ENCODE measurements around the gene WASF2. TPM values are rescaled to one million over a fixed set of nuclear protein-coding genes. Genes with fewer than 3 reads are reported as not detected.

WASF2 gene
- polyA plus RNA-seq, 1 donor from 2014 or later, result 2.5 TPM

DNA sequence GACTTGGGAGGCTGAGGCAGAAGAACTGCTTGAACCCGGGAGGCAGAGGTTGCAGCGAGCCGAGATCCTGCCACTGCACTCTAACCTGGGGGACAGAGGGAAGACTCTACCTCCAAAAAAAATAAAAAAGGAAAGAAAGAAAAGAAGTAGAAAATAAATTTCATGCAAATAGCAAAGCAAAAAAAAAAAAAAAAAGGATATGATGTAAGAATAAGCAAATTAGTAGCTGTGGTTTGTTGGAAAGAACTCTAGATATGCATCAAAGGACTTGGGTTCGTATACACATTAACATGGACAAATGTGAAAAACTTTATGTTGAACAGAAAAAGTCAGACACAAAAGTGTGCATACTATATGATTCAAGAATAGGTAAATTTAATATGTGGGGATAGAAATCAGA lies 11.9 kb downstream of the WASF2 start:
- H3K27me3 ChIP-seq (ENCODE audit: insufficient read depth, low read depth, low read length), result no peaks in the 10 kb centered on the region
- TF ChIP-seq EP300 (conservative IDR thresholded peaks at IDR 0.05; ENCODE audit: poor library complexity, severe bottlenecking), result no peak
- TF ChIP-seq EZH2 (IDR thresholded peaks at IDR 0.05; ENCODE audit: borderline replicate concordance, insufficient read depth, low read length, poor library complexity, severe bottlenecking), result no peak
- no peak for TF ChIP-seq MXI1 (conservative IDR thresholded peaks at IDR 0.05; ENCODE audit: poor library complexity, severe bottlenecking)
- no peaks in the 10 kb centered on the region for H3F3A ChIP-seq (ENCODE audit: insufficient read depth, low read length, poor library complexity, severe bottlenecking)
- H3K9me3 ChIP-seq (ENCODE audit: low read length), result no peaks in the 10 kb centered on the region
- H3K27ac ChIP-seq (ENCODE audit: low read length), result no peak overlapping the region
- H3K9ac ChIP-seq (ENCODE audit: low read length), result no peak overlapping the region
- peaks cover 44% of the 10 kb centered on the region for H3K79me2 ChIP-seq (replicated peaks; ENCODE audit: insufficient read depth, low read length)
- H3K36me3 ChIP-seq (ENCODE audit: insufficient read depth, low read length), result no peaks in the 10 kb centered on the region
- H2AFZ ChIP-seq (ENCODE audit: low read depth, low read length), result no peak overlapping the region
- H3K4me2 ChIP-seq (ENCODE audit: low read length), result no peak overlapping the region
- no peaks in the 10 kb centered on the region for H3K9me2 ChIP-seq (ENCODE audit: insufficient read depth, low read length)
- H3K4me3 ChIP-seq (ENCODE audit: low read length), result no peak overlapping the region
- H4K20me1 ChIP-seq (ENCODE audit: insufficient read depth), result no peaks in the 10 kb centered on the region

GRCh38 chr1:27476237-27476636 lies 13.7 kb downstream of the WASF2 start:
- Histone ChIP-seq H4K20me1 (ENCODE audit: insufficient read depth) (no peaks in the 10 kb centered on the region), H3K27ac (ENCODE audit: low read length) (no peak overlapping the region)
- TF ChIP-seq POLR2AphosphoS5 (IDR thresholded peaks at IDR 0.05) (no peak), CTCF (IDR thresholded peaks at IDR 0.05; ENCODE audit: poor library complexity, severe bottlenecking) (no peak), EP300 (conservative IDR thresholded peaks at IDR 0.05; ENCODE audit: poor library complexity, severe bottlenecking) (no peak), EZH2 (IDR thresholded peaks at IDR 0.05; ENCODE audit: borderline replicate concordance, insufficient read depth, low read length, poor library complexity, severe bottlenecking) (no peak), MXI1 (conservative IDR thresholded peaks at IDR 0.05; ENCODE audit: poor library complexity, severe bottlenecking) (no peak), RAD21 (conservative IDR thresholded peaks at IDR 0.05) (no peak), TAF1 (IDR thresholded peaks at IDR 0.05; ENCODE audit: low read depth) (no peak), SMC3 (conservative IDR thresholded peaks at IDR 0.05; ENCODE audit: poor library complexity) (no peak), REST (IDR thresholded peaks at IDR 0.05; ENCODE audit: borderline replicate concordance) (no peak)

More at GRCh38 chr1:27476237-27476636, 13.7 kb downstream of the WASF2 start:
- Histone ChIP-seq H3K36me3 (ENCODE audit: insufficient read depth, low read length) (no peaks in the 10 kb centered on the region), H3K4me2 (ENCODE audit: low read length) (no peak overlapping the region), H3K27me3 (ENCODE audit: insufficient read depth, low read depth, low read length) (no peaks in the 10 kb centered on the region), H3K79me2 (replicated peaks; ENCODE audit: insufficient read depth, low read length) (peaks cover 44% of the 10 kb centered on the region), H3K4me3 (ENCODE audit: low read length) (no peak overlapping the region), H3K9me3 (ENCODE audit: low read length) (no peaks in the 10 kb centered on the region), H2AFZ (ENCODE audit: low read depth, low read length) (no peak overlapping the region), H3K9me2 (ENCODE audit: insufficient read depth, low read length) (no peaks in the 10 kb centered on the region), H3F3A (ENCODE audit: insufficient read depth, low read length, poor library complexity, severe bottlenecking) (no peaks in the 10 kb centered on the region), H3K9ac (ENCODE audit: low read length) (no peak overlapping the region)
